Calu3 (cell line): ENCODE results near the gene PEX10. TPM values are rescaled to one million over a fixed set of nuclear protein-coding genes. Genes with fewer than 3 reads are reported as not detected.

Source experiments
- BruUV-seq: library from RNA; stranded (reverse); fragments of 400-500 nt; replicated peaks from 2 replicates; lab custom pipeline; 2021; lab: Mats Ljungman, UMichigan
- CTCF ChIA-PET: fragments of 300-600 bp; sonication (Branson Sonifier 250); formaldehyde crosslinking; loops from one replicate; lab custom pipeline; 2022; ENCODE audit warnings: antibody characterized with exemption; lab: Charles Lee
- DNase-seq: peaks from one replicate; pipeline ENCODE4 v3.0.0; 2022
- H3K27ac Mint-ChIP-seq: one replicate; pipeline ENCODE4 v1.8.0; 2022; ENCODE audit warnings: mixed read lengths; ENCODE audit not compliant: unreplicated experiment
- H3K27me3 Mint-ChIP-seq: one replicate; pipeline ENCODE4 v1.8.0; 2022; ENCODE audit warnings: mixed read lengths; ENCODE audit not compliant: unreplicated experiment
- H3K36me3 Mint-ChIP-seq: one replicate; pipeline ENCODE4 v1.8.0; 2022; ENCODE audit warnings: mild to moderate bottlenecking, moderate library complexity, mixed read lengths; ENCODE audit not compliant: insufficient read depth, unreplicated experiment
- H3K4me1 Mint-ChIP-seq: one replicate; pipeline ENCODE4 v1.8.0; 2022; ENCODE audit warnings: mild to moderate bottlenecking, low read depth, mixed read lengths; ENCODE audit not compliant: unreplicated experiment
- H3K4me3 Mint-ChIP-seq: one replicate; pipeline ENCODE4 v1.8.0; 2022; ENCODE audit warnings: mild to moderate bottlenecking, low read depth, moderate library complexity, mixed read lengths; ENCODE audit not compliant: unreplicated experiment
- H3K9me3 Mint-ChIP-seq: one replicate; pipeline ENCODE4 v1.8.0; 2022; ENCODE audit warnings: low read depth, mixed read lengths; ENCODE audit not compliant: unreplicated experiment
- intact Hi-C: fragments of 100-400 bp; cut with micrococcal nuclease; formaldehyde crosslinking; loops from one replicate; pipeline ENCODE4 v1.10.0; 2022; ENCODE audit not compliant: unreplicated experiment
- total RNA-seq: library from RNA; stranded (reverse); gene quantifications from 2 replicates; pipeline ENCODE4 v1.2.3, GENCODE V29; 2022
- TF ChIP-seq, protein P1 (sequence below): fragments of 200-600 bp; IDR thresholded peaks from one replicate; pipeline ENCODE4 v1.8.0; 2022; ENCODE audit warnings: antibody characterized with exemption; ENCODE audit not compliant: unreplicated experiment

PEX10 gene
- total RNA-seq, 1 experiment from 2014 or later, result 24.0 TPM

DNA sequence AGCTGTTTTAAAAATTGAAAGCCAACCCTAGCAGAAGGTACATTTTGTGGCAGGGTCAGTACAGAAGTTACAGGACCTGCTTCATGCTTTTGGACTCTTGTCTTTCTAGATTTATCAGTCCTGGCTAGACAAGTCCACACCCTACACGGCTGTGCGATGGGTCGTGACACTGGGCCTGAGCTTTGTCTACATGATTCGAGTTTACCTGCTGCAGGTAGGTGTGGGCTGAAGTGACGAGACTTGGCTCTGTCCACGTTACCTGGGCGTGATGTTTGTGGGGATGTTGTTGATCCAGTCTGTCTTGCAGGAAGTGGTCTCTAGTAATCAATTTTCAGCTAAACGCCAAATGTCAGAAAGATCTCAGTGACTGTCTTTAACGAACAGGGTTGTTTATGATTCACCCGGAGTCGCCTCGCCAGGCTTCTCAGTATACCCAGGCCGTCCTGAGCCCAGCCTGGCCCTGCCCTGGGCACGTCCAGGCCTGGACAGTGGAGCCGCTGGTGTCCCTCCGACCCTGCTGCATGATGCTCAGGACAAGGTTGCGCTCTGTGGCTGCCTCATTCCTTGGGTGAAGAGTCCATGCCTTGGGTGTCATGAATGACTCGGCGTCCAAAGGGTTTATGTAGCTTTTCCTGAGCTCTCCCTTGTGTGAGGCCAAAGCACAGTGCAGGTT is 15.2 kb downstream of the PEX10 start:
- no peak overlapping the region for H3K27ac Mint-ChIP-seq
- H3K9me3 Mint-ChIP-seq, result no peaks in the 10 kb centered on the region
- peaks cover 49% of the 10 kb centered on the region for H3K36me3 Mint-ChIP-seq
- H3K4me1 Mint-ChIP-seq, result peaks cover 21% of the 10 kb centered on the region
- no peak overlapping the region for H3K4me3 Mint-ChIP-seq
- TF ChIP-seq, protein P1, sequence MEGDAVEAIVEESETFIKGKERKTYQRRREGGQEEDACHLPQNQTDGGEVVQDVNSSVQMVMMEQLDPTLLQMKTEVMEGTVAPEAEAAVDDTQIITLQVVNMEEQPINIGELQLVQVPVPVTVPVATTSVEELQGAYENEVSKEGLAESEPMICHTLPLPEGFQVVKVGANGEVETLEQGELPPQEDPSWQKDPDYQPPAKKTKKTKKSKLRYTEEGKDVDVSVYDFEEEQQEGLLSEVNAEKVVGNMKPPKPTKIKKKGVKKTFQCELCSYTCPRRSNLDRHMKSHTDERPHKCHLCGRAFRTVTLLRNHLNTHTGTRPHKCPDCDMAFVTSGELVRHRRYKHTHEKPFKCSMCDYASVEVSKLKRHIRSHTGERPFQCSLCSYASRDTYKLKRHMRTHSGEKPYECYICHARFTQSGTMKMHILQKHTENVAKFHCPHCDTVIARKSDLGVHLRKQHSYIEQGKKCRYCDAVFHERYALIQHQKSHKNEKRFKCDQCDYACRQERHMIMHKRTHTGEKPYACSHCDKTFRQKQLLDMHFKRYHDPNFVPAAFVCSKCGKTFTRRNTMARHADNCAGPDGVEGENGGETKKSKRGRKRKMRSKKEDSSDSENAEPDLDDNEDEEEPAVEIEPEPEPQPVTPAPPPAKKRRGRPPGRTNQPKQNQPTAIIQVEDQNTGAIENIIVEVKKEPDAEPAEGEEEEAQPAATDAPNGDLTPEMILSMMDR, result no peak
- H3K27me3 Mint-ChIP-seq, result no peaks in the 10 kb centered on the region
- intact Hi-C loops, result no loop called here
- CTCF ChIA-PET, result no interaction called here
- no peak for DNase-seq
- no TSS peak for BruUV-seq

DNA sequence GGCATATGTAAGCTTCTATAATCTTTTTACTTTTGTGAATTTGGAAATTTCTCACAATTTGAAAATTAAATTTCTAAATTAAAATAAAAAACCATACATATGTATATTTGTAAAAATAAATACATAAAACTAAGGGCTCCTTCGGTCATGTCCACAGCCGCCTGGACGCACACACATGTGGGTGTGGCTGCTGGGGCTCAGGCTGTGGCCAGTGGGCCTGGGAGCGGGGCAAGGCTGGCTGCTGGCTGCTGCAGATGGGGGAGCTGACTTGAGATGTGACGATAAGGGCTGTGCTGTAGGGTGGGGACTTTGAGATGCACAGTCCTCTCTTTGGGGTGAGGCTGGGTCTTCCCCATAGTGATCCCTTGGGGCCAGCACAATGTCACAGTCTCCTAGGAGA is 15.9 kb downstream of the PEX10 start:
- peaks cover 21% of the 10 kb centered on the region for H3K4me1 Mint-ChIP-seq
- no TSS peak for BruUV-seq
- H3K9me3 Mint-ChIP-seq, result no peaks in the 10 kb centered on the region
- DNase-seq, result no peak
- H3K27ac Mint-ChIP-seq, result no peak overlapping the region
- TF ChIP-seq, protein P1, result no peak
- CTCF ChIA-PET, result no interaction called here
- no peak overlapping the region for H3K4me3 Mint-ChIP-seq
- H3K36me3 Mint-ChIP-seq, result peaks cover 46% of the 10 kb centered on the region
- intact Hi-C loops, result no loop called here
- H3K27me3 Mint-ChIP-seq, result no peaks in the 10 kb centered on the region

DNA sequence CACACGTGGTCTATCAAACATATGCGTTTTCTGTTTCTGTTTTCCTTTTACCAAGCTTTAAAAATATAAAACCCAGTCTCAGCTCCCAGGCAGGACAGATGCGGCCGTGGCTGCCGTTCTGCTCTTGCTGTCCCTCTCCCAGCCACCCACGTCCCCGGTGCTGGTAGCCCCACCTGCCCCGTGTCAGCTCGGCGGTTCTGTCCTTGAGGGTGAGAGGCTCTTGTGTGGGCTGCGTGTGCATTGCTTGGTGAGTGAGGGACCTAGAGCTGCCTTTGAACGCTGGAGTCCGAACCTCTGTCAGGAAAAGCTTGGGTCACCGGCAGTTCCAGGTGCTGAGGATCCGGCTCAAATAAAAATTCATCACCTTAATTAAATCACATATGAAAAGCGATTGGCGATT is 16.3 kb downstream of the PEX10 start:
- TF ChIP-seq, protein P1, result no peak
- H3K36me3 Mint-ChIP-seq, result peaks cover 49% of the 10 kb centered on the region

DNA sequence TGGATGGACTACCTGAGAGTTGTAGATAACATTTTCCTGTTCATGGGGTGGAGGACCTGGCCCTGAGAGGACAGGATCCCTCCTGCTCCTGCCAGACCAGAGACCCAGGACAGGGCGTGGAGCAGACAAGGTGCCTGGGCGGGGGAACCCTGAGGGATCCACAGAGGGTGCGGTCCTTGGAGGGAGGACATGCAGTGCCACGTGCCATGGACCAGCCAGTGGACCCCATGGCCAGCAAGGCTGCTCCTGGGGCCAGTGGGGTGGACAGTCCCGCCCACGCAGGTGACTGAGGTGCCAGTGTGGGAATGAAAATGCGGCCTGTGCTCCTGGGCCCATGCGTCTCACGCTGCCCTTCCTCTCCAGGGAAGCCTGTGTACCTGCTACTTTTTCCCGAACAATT is 17.1 kb downstream of the PEX10 start:
- no peak overlapping the region for H3K27ac Mint-ChIP-seq
- CTCF ChIA-PET, result no interaction called here

More for the DNA sequence above, 16.3 kb downstream of the PEX10 start:
- Mint-ChIP-seq H3K27me3 (no peaks in the 10 kb centered on the region), H3K4me3 (no peak overlapping the region), H3K27ac (no peak overlapping the region), H3K9me3 (no peaks in the 10 kb centered on the region), H3K4me1 (peaks cover 21% of the 10 kb centered on the region)
- CTCF ChIA-PET, result no interaction called here
- intact Hi-C loops, result no loop called here
- BruUV-seq, result no TSS peak
- DNase-seq, result no peak

More for the DNA sequence above, 17.1 kb downstream of the PEX10 start:
- TF ChIP-seq, protein P1, result no peak
- Mint-ChIP-seq H3K4me1 (peaks cover 21% of the 10 kb centered on the region), H3K9me3 (no peaks in the 10 kb centered on the region), H3K4me3 (no peak overlapping the region), H3K36me3 (peaks cover 57% of the 10 kb centered on the region), H3K27me3 (no peaks in the 10 kb centered on the region)
- no peak for DNase-seq
- intact Hi-C loops, result no loop called here
- BruUV-seq, result no TSS peak
